GM19324 (cell line): ENCODE results near the gene LILRA2.
"Not testable (repeated sequence)": the region's sequence is repeated elsewhere in the genome, so short reads cannot be mapped to it uniquely, and the experiment has no call there.

Source experiments
- ATAC-seq: cut with Tn5 transposase; IDR thresholded peaks from one replicate; pipeline ENCODE4 v1.9.1; 2021; ENCODE audit warnings: mild to moderate bottlenecking, moderate library complexity; ENCODE audit not compliant: unreplicated experiment, low FRiP score

The LILRA2 gene

GRCh38 chr19:54608205-54608604, 34.6 kb downstream of the LILRA2 start:
- no peak for ATAC-seq

DNA sequence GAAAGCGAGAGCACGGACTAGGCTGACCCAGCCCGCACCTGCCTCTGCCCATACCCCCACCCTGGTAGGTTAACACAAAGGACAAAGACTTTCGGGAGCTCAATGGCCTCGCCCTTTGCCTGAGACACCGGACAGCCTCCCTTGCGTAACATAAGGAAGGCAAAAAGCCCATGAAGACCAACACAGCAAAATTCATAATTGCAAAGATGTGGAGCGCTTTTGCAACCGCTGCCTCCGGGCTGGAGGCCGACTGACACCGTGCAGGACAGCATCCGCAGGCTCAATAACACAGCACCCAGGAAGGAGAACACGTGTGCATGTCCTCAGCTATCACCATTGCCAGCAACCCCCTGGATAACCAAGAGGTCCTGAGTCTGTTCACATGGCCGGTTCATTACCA, 35.2 kb downstream of the LILRA2 start:
- no peak for ATAC-seq

GRCh38 chr19:54609356-54609791, 35.8 kb downstream of the LILRA2 start:
- ATAC-seq: no peak

- ATAC-seq: no peak
Measured at GRCh38 chr19:54612428-54612827, 38.8 kb downstream of the LILRA2 start.

GRCh38 chr19:54614726-54615125, 41.1 kb downstream of the LILRA2 start:
- ATAC-seq: no peak

DNA sequence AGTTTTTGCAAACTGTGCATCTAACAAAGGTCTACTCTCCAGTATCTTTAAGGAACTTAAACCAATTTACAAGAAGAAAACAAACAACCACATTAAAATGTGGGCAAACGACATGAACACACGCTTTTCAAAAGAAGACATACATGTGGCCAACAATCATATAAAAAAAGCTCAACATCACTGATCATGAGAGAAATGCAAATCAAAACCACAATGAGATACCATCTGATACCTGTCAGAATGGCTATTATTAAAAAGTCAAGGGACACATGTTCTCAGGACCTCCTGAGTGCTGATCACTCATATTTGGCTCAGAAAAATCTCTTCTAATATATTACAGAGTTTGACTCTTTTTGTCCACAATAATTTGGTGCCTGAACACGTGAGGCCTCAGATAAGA, 42.5 kb downstream of the LILRA2 start:
- peak; percentile 34 for ATAC-seq

GRCh38 chr19:54616821-54617560, 43.4 kb downstream of the LILRA2 start:
- ATAC-seq: peak; percentile 77

DNA sequence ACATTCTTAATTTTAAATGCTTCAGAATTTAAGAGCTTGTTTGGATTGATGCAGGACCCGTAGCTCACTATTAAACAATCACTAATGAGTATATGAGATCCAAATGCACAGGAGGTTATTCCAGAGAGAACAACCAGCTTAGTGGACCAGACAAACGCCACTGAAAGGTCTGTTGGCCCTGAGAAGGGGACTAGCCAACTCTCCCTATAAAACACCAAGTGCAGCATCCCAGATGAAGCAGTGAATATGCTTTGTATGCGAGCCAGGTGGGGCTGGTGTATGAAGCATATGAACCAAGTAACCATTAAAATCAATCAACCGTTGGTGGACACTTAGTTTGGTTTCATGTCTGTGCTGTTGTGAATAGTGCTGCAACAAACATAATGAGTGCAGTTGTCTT, 46.9 kb downstream of the LILRA2 start:
- ATAC-seq: no peak

GRCh38 chr19:54622431-54622830, 48.8 kb downstream of the LILRA2 start:
- no peak for ATAC-seq

- not testable (repeated sequence) for ATAC-seq
Measured at GRCh38 chr19:54624234-54624633, 50.6 kb downstream of the LILRA2 start.

DNA sequence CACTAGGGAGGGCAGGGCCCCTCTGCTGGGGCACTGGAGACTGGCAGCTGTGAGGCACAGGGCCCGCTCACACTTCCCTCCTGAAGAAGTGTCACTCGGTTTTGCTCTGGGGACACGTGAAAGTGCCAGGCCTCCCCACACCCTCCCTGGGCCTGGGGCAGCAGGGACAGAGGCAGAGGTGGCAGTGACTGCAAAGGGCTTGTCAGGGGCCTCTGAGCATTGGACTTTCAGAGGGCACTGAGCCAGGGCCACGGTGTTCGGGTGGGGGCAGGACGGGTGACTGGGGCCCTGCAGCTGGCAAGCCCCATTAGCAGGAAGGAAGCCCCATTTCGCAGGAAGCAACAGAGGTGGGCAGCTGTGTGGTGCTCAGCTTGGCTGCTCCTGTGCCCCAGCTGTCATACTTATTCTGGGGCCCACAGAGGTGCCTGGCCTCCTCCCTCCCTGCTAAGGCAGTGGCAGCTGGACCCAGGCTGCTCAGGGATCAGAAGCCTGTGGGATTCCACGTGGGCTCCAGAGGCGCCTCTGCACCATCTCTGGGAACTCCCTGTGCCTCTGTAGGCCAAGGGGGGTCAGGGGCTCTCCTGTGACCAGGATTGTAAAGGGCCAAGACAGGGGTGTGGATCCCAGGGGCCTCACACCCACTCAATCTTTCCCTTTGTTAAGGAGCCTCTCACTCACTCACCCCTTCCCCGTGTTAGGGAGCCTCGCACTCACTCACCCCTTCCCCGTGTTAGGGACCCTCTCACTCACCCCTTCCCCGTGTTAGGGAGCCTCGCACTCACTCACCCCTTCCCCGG, 51.5 kb downstream of the LILRA2 start:
- ATAC-seq: not testable (repeated sequence)

GRCh38 chr19:54626757-54627156, 53.2 kb downstream of the LILRA2 start:
- no peak for ATAC-seq

GRCh38 chr19:54627912-54628311, 54.3 kb downstream of the LILRA2 start:
- not testable (repeated sequence) for ATAC-seq

- ATAC-seq: not testable (repeated sequence)
Measured at GRCh38 chr19:54630262-54630661, 56.7 kb downstream of the LILRA2 start, which contains the start of gene LILRB1. Gene LILRB1, plus strand, starts transcription at chr19:54630484. Its CDS starts 590 bp downstream, at chr19:54631074.

DNA sequence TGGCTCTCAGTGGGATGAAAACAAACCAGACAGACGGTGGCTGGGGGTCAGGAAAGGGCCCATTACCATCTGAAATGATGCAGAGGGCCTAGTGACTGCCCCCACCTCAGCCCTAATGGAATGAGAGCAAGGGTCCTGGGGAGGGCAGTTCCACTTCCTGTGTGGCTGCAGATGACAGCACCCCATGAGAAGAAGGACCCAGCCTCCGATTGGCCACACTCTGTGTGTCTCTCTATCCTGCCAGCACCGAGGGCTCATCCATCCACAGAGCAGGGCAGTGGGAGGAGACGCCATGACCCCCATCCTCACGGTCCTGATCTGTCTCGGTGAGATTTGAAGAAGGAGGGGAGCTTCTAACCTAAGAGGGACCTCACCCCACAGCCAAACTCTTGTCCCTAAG, 57.2 kb downstream of the LILRA2 start:
- ATAC-seq: no peak

GRCh38 chr19:54631489-54632337, 58.1 kb downstream of the LILRA2 start:
- not testable (repeated sequence) for ATAC-seq

- not testable (repeated sequence) for ATAC-seq
Measured at GRCh38 chr19:54632517-54632916, 58.9 kb downstream of the LILRA2 start.

DNA sequence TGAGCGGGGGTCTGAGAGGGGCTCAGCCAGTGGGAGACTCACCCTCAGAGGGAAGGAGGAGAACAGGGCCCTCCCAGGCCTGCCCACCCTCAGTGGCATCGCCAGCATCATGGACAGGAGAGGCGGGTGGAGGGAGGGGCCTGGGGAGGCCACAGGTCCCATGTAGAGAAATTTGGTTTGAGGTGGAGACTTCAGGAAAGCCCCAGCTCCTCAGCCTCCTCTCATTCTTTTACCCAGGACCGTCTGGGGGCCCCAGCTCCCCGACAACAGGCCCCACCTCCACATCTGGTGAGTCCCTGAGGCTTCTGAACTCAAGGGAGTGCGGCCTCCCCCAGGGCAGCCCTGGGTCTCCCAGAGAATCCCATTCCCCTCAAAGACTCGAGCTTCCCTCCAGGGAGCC, 59.8 kb downstream of the LILRA2 start:
- ATAC-seq: no peak

- not testable (repeated sequence) for ATAC-seq
Measured at GRCh38 chr19:54636081-54636480, 62.5 kb downstream of the LILRA2 start.

DNA sequence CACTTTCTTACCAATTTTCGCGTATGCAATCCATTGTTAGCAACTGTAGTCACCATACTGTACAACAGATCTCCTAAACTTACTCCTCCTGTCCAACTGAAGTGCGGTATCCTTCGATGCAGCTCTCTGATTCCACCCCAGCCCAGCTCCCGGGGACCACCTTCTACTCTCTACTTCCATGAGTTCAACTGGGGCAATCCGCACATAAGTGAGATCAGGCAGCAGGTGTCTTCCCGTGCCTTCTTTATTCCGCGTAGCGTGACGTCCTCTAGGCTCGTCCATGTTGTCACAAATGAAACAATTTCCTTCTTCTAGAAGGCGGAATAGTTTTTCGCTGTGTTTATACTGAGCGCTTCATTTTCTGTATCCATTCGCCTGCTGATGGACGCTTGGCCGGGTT, 65.1 kb downstream of the LILRA2 start:
- no peak for ATAC-seq
